Measurements from ENCODE around the gene MYO7B.

- TF ChIP-seq BACH2 (CRISPR knock-in tag; IDR thresholded peaks at IDR 0.05; ENCODE audit: borderline replicate concordance) (no peak), ZNF565 (CRISPR knock-in tag; conservative IDR thresholded peaks at IDR 0.05; ENCODE audit: low read depth) (no peak), TOX (CRISPR knock-in tag; IDR thresholded peaks at IDR 0.05; ENCODE audit: borderline replicate concordance) (no peak), CREB5 (CRISPR knock-in tag; IDR thresholded peaks at IDR 0.05; ENCODE audit: low read depth) (no peak), ZFP3 (CRISPR knock-in tag; IDR thresholded peaks at IDR 0.05) (no peak)
- TF ChIP-seq, protein P1, sequence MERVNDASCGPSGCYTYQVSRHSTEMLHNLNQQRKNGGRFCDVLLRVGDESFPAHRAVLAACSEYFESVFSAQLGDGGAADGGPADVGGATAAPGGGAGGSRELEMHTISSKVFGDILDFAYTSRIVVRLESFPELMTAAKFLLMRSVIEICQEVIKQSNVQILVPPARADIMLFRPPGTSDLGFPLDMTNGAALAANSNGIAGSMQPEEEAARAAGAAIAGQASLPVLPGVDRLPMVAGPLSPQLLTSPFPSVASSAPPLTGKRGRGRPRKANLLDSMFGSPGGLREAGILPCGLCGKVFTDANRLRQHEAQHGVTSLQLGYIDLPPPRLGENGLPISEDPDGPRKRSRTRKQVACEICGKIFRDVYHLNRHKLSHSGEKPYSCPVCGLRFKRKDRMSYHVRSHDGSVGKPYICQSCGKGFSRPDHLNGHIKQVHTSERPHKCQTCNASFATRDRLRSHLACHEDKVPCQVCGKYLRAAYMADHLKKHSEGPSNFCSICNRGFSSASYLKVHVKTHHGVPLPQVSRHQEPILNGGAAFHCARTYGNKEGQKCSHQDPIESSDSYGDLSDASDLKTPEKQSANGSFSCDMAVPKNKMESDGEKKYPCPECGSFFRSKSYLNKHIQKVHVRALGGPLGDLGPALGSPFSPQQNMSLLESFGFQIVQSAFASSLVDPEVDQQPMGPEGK (CRISPR knock-in tag; IDR thresholded peaks at IDR 0.05; ENCODE audit: borderline replicate concordance) = no peak
Measured at GRCh38 chr2:127675331-127676261, 140.1 kb downstream of the MYO7B start, which contains the start of gene LIMS2.

Data from SK-N-SH treated with all-trans-retinoic acid at 6 μM for 48 hours (cell line).